ENCODE results near the gene NCLN. TPM values are rescaled to one million over a fixed set of nuclear protein-coding genes. Genes with fewer than 3 reads are reported as not detected.

NCLN gene
- total and polyA plus RNA-seq, 8 donors, result 29.1 to 121 (median 39.1) TPM

DNA sequence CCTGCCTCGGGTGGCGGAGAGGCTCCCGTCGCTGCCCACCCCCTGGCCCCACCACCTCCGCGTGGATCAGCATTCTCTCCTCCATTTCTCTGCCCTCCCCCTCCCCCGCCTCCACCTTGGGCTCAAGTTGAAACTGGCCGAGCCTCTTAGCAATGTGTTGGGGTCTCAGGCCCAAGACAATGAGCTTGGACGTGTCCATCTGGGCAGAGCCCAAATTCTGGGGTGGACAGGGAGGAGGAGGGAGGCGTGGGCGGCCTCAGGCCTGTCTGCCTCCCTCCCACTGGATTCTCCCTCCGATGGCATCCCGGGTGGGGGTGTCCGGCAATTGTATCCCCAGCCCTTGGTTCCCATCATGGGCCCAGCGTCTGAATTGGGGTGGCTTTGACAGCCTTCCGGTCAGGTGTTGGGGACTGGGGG is 40.0 kb downstream of the NCLN start:
- TF ChIP-seq, protein P1, sequence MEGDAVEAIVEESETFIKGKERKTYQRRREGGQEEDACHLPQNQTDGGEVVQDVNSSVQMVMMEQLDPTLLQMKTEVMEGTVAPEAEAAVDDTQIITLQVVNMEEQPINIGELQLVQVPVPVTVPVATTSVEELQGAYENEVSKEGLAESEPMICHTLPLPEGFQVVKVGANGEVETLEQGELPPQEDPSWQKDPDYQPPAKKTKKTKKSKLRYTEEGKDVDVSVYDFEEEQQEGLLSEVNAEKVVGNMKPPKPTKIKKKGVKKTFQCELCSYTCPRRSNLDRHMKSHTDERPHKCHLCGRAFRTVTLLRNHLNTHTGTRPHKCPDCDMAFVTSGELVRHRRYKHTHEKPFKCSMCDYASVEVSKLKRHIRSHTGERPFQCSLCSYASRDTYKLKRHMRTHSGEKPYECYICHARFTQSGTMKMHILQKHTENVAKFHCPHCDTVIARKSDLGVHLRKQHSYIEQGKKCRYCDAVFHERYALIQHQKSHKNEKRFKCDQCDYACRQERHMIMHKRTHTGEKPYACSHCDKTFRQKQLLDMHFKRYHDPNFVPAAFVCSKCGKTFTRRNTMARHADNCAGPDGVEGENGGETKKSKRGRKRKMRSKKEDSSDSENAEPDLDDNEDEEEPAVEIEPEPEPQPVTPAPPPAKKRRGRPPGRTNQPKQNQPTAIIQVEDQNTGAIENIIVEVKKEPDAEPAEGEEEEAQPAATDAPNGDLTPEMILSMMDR (IDR thresholded peaks at IDR 0.05), result no peak
- DNase-seq (no peak), ATAC-seq (no peak)
- Histone ChIP-seq H3K36me3 (no peaks in the 10 kb centered on the region), H3K27ac (no peak overlapping the region), H3K4me1 (peaks cover 0 to 4% of the 10 kb centered on the region in 2 donors), H3K4me3 (no peak overlapping the region), H3K27me3 (peaks cover 34 to 98% of the 10 kb centered on the region in 2 donors), H3K9me3 (no peaks in the 10 kb centered on the region)
- intact Hi-C loops (cut with DNase I), result no loop called here

DNA sequence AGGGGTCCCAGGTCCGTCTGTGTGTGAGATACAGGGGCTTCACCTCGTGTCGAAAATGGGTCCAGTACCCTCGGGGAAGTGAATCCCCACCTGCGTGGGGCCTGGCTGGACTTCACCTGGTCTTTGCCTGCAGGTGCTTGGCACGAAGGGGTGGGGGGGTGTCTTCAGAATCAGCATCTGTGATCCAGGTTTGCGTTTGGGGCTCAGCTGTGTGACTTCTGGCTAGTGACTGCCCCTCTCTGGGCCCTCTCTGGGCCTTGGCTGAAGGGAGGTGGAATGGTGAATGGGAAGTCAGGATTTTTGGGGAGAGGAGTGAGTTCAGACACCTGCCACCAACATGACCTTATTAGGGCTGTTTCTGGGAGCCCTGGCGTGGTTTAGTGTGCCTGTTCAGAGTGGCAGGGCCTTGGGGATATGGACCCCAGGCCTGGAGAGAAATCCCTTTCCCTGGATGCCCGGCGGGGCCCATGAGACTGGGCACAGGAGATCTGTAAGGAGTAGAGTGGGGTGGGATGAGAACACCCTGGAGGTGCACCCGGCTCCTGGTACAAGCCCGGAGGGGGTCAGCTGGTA is 41.4 kb downstream of the NCLN start:
- ATAC-seq, result no peak
- H3K27me3 ChIP-seq, result peaks cover 34 to 89% of the 10 kb centered on the region in 2 donors
- TF ChIP-seq, protein P1 (IDR thresholded peaks at IDR 0.05), result no peak

GRCh38 chr19:3229346-3229743 is 43.6 kb downstream of the NCLN start:
- Histone ChIP-seq H3K9me3 (no peaks in the 10 kb centered on the region), H3K4me3 (no peak overlapping the region), H3K4me1 (peaks cover 0 to 4% of the 10 kb centered on the region in 2 donors), H3K27me3 (peaks cover 25 to 86% of the 10 kb centered on the region in 2 donors), H3K27ac (no peak overlapping the region), H3K36me3 (no peaks in the 10 kb centered on the region)
- intact Hi-C loops (cut with DNase I), result no loop called here
- DNase-seq (no peak), ATAC-seq (no peak)
- TF ChIP-seq, protein P1 (IDR thresholded peaks at IDR 0.05), result no peak

More for the DNA sequence above, 41.4 kb downstream of the NCLN start:
- Histone ChIP-seq H3K9me3 (no peaks in the 10 kb centered on the region), H3K36me3 (no peaks in the 10 kb centered on the region), H3K4me3 (no peak overlapping the region), H3K27ac (no peak overlapping the region), H3K4me1 (peaks cover 0 to 4% of the 10 kb centered on the region in 2 donors)
- intact Hi-C loops (cut with DNase I), result no loop called here
- DNase-seq, result no peak

DNA sequence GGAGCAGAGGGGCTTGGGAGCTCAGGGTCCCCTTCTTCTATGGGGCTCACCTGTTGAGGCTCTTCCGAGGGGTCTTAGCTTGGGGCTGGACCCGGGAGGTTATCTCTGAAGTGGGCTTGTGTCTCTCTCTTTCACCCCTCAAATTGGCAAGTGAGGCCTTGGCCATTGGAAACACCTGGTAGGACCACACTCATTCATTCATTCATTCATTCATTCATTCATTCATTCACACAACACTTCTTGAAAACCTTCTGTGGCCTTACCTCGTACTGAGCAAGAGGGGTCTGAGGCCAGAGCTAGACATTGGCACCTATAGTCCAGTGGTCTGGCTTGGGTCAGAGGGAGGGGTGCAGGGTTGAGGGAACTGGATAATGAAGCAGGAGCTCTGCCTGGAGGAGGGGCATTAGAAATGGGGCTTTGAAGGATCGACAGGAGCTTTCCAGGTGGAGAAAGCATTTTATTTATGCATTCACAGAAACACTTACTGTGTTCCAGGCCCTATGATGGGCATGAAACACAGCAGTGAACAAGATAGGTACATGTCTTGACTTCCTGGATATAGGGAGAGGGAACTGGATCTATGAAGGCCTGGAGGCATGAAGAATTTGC is 44.3 kb downstream of the NCLN start:
- Histone ChIP-seq H3K4me3 (no peak overlapping the region), H3K4me1 (no peaks in the 10 kb centered on the region), H3K27ac (no peak overlapping the region), H3K27me3 (peaks cover 22 to 87% of the 10 kb centered on the region in 2 donors), H3K9me3 (no peaks in the 10 kb centered on the region), H3K36me3 (no peaks in the 10 kb centered on the region)
- DNase-seq (no peak), ATAC-seq (no peak)
- TF ChIP-seq, protein P1 (IDR thresholded peaks at IDR 0.05), result no peak
- intact Hi-C loops (cut with DNase I), result no loop called here

DNA sequence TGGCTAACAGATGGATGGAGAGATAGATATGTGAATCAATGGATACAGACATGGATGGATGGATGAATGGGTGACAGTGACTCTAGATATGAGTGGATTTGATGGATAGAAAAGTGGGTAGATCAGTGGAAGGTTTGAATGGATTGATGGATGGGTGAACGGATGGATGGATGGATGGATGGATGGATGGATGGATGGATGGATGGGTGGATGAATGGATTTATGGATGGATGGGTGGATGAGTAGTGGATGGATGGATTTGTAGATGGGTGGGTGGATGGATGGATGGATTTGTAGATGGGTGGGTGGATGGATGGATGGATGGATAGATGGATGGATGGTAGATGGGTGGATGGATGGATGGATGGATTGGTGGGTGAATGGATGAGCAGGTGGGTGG is 45.6 kb downstream of the NCLN start:
- no peak overlapping the region for H3K4me3 ChIP-seq
- intact Hi-C loops (cut with DNase I), result no loop called here
- DNase-seq (no peak), ATAC-seq (no peak)
- H3K4me1 ChIP-seq, result no peaks in the 10 kb centered on the region
- H3K27me3 ChIP-seq, result peaks cover 14 to 75% of the 10 kb centered on the region in 2 donors
- H3K9me3 ChIP-seq, result no peaks in the 10 kb centered on the region
- H3K27ac ChIP-seq, result no peak overlapping the region
- no peaks in the 10 kb centered on the region for H3K36me3 ChIP-seq
- TF ChIP-seq, protein P1 (IDR thresholded peaks at IDR 0.05), result no peak
